HG03520 (cell line): ENCODE results near the gene HYOU1.
"Not testable (repeated sequence)": the region's sequence is repeated elsewhere in the genome, so short reads cannot be mapped to it uniquely, and the experiment has no call there.

Source experiments
- ATAC-seq: cut with Tn5 transposase; IDR thresholded peaks from one replicate; pipeline ENCODE4 v1.9.1; 2021; ENCODE audit warnings: mild to moderate bottlenecking, moderate library complexity; ENCODE audit not compliant: unreplicated experiment

The HYOU1 gene

DNA sequence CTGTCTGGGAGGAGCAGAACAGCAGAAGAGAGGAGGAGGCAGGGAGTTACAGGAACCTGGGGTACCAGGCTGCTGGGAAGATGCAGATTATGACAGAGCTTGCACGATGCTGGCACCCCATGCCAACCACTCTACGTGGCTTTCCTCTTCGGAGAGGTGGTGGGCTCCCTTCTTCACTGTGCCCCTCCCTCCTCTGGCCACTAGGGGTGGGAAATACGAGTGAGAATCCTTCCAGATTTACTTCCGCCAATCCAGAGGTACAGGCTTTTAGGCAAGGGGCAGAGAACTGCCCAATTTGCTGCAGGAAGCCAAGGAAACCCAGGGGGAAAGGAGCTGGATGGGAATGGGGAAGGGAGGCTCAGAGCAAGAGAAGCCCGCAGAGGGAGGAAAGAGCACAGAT, 12.3 kb downstream of the HYOU1 start:
- no peak for ATAC-seq

DNA sequence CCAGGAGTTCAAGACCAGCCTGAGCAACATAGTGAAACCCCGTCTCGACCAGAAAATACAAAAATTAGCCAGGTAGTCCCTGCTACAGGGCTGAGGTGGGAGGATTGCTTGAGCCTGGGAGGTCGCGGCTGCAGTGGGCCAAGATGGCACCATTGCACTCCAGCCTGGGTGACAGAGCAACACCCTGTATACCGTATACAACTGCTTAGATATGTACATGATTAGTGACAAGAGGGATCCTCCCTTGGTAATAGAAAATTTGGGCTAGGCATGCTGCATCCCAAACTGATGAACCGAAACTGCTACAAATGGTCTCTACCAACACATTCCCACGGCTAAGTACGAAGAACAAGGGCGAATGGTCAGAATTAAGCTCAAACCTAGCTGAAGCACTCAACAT, 14.1 kb downstream of the HYOU1 start:
- ATAC-seq: no peak

DNA sequence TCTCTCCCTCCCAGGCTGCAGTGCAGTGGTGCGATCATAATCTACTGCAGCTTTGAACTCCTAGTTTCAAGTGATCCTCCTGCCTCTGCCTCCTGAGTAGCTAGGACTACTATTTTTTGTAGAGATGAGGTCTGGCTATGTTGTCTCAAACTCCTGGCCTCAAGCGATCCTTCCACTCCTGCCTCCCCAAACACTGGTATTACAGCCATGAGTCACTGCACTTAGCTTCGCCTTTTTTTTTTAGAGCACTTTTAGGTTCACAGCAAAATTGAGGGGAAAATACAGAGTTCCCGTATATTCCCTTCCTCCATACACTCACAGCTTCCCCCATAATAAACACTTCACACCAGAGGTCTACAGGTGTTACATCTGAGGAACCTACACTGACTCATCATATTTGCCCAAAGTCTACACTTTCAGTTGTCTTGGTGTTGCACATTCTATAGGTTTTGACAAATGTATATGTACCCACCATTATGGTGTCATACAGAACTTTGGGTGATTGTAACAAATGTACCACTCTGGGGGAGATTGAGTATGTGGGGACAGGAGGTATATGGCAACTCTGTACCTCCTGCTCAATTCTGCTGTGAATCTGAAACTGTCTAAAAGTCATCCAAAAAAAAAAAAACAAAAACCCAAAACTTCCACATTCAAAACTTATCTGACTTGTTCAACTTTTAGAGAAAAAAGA, 15.0 kb downstream of the HYOU1 start:
- no peak for ATAC-seq

DNA sequence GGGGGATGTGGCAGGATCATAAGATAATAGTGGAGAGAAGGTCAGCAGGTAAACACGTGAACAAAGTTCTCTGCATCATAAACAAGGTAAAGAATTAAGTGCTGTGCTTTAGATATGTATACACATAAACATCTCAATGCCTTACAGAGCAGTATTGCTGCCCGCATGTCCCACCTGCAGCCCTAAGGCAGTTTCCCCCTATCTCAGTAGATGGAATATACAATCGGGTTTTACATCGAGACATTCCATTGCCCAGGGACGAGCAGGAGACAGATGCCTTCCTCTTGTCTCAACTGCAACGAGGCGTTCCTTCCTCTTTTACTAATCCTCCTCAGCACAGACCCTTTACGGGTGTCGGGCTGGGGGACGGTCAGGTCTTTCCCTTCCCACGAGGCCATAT, 17.5 kb downstream of the HYOU1 start:
- not testable (repeated sequence) for ATAC-seq

DNA sequence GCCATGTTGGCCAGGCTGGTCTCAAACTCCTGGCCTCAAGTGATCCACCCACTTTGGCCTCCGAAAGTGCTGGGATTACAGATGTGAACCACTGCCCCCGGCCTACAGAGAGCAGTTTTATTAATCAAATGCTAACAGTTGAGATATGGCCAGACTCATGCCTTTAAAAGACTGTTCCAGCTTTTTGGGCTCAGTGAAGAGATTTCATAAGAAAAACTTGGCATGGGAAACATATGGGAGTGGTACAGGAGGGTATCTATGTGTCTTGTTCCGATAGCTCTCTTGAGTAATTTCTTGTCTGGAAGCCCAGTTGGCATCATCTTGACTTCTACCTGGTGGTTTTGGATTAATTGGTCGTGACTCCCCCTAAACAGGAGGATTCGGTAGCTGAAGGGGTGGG, 18.1 kb downstream of the HYOU1 start:
- ATAC-seq: no peak

DNA sequence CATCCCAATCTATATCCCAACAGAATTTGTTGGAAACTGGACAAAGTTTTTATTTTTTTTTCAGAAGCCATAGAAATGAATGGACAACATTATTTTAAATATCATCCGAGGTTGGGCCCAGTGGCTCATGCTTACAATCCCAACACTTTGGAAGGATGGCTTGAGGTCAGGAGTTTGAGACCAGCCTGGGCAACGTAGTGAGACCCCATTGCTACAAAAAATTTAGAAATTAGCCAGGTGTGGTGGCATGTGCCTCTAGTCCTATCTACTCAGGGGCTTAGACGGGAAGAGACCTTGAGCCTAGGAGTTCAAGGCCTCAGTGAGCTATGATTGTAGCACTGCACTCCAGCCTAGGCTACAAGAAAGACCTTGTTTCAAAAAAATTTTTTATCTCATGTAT, 22.2 kb downstream of the HYOU1 start:
- no peak for ATAC-seq

DNA sequence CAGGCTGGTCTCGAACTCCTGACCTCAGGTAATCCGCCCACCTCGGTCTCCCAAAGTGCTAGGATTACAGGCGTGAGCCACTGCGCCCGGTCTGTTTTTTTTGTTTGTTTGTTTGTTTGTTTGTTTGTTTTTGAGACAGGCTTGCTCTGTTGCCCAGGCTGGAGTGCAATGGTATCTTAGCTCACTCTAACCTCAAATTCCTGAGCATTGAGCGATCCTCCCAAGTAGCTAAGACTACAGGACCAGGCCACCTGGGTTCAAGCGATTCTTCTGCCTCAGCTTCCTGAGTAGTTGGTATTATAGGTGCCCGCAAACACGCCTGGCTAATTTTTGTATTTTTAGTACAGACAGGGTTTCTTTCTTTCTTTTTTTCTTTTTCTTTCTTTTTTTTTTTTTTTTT, 23.6 kb downstream of the HYOU1 start:
- ATAC-seq: not testable (repeated sequence)

DNA sequence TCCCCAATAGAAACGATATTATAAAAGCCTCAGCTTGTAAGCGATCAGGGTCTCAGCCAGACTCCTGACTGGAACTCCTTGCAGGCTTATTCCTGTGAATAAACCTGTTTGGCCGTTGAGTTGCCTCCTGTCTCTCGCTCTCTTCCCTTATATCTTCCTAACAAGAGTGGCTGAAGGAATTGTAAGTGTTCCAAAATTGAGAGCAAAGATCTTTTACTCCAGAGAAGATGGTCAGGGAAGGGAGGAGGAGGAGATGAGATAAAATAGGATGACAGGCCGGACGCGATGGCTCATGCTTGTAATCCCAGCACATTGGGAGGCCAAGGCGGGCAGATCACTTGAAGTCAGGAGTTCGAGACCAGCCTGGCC, 25.1 kb downstream of the HYOU1 start:
- ATAC-seq: no peak

DNA sequence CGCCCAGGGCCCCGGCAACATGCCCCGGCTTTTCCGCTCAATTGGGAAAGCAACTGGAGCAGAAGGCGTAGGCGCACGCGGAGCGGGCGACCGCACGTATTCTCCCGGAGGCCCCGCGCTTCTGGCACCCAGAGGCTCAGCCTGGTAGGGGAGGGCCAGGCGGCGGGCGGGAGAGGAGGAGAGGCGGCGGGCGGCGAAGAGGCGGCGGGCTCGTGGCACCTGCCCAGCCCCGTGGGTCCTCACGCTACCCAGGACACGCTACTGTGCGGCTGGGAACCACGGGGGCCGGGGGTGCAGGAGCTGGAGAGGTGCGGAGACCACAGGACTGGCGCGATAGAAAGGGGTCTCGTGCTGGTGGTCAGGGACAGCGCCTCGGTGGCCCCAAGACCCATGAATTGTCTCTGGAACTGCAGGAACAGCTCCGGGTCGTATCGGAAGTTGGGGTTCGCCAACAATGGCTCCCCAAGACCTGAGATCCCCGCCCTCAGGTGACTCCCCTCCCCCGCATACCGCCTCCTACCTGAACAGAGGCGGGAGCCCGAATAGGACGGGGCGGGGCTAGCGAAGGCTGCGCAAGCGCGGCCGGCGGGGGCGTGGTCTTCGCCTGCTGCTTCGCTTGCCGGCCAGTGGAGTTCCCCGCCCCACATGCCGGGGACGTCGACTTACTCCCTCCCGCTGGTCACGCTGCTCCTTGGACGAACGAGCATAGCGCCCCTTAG, 26.5 kb downstream of the HYOU1 start, which contains the start of gene SLC37A4:
Gene SLC37A4 (minus strand): TSS at position 549 of the 719 bp plus-strand sequence.
- peak; percentile 72 for ATAC-seq

DNA sequence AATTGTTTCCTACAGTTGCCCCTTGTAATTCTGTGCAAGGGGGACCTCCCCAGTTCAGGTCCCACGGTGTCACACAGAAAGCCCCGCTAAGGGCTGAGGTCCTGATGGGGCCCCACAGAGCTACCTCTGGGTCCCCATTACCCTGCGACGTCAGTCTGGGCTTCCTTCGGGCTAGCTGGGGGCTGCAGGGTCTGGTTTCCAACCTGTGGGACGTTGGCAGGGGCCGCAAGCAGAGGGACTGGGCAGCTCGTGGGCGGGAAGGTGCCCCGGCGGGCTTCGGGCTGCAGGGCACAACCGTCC, 27.0 kb downstream of the HYOU1 start:
- ATAC-seq: peak; percentile 17

DNA sequence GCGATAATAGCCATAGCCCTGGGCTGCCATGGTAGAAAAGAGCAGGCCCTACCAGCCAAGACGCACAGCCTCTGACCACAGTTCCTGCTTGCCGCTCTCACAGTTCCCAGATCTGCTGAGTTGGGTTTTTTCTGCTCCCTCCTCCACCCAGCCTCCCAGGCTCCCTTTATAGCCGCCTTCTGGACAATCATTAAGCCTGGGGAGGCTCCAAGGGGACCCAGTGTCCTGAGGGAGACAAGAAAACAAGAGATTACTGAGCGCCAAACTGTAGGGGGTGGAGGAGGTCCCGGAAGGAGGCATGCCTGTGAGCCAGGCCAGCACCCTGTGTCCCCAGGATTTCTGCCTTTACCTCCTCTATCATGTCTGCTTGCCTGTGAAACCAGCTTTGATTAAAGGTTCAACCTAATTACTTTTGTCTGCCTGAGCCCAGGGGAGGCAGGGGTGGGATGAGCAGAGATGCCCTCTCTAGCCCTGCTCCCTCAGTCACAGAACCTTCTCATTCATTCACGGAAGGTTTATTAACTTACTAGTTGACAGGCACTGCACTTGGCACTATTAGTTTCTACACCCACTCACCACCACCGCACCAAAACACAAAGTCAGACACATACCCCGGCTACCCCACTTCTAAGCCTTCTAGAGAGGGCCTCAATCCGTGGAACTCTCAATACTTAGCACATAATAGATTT, 27.5 kb downstream of the HYOU1 start:
- no peak for ATAC-seq

DNA sequence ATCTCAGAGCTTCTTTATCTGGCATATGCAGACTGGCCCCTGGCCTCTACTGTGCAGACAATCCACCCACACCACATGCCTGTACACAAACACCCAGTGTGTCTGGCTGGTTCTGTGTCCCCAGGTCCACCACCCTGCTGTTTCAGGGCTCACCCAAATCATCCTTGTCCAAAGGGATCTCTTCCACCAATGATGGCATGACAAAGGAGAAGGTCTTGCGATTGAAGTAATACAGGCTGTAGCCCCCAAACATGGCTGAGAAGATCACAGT, 28.0 kb downstream of the HYOU1 start:
- no peak for ATAC-seq

DNA sequence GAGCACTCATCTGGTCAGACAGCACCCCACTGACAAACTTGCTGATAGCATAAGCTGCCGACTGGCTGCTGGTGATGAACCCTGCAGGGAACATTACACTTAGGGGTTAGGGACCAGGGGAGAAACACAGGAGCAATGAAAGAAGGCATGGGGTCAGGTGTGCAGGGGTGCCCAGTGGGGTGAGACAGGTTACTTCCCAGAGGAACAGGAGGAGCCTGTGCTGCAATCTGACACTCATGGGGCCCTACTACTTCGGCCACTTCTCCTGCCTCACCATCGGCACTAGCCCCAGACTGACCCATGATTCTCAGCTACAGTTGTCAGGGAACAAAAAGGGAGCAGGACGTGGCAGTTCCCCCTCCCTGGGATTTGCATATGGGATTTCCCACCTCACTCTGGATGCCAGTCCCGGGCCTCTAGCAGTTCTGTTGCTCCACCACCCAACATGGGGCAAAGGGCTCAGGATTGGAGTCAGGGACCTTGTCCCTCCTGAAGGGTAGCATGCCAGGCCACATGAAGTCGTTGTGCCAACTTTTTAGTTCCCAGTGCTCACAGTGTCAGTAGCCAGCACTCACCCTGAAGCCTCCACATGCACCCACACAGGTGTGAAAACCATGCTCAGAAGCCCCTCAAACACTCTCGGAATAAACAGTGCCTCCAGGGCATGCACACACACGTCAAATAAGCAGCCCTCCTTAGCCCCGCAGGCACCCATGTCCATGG, 28.5 kb downstream of the HYOU1 start:
- no peak for ATAC-seq

DNA sequence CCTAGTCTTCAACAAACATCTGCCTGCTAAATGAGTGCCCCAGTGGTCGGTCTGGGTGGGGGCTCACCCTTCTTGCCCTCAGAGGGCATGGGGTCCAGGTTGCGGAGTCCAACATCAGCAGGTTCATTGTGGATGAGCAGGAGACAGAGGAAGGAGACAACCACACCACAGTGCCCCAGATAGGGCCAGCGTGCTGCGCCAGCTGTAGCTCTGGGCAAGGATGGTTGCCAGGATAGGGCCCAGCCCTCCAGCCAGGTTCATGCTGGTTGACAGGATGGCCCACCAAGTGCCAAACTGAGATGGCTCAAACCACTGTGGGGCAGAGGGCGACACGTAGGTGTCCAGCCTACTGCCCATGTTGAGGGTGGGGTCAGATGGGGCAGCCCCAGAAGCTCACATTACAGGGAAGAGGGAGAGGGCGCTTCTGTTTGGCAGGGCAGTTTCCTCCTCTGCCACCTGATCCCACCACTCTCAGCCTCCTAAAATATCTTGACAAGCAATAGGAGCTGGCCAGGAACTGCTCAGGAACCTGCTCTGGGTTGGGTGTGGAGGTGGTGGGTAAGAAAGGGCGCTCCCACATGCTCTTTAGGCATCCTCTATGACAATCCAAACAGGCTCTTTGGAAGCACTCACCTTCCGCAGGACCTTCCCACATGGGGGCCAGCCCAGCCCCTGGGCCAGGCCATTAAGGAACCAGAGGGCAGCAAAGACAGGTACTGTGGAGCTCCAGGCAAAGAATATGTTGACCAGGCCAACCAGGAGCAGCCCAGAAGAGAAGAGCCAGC, 29.3 kb downstream of the HYOU1 start:
- ATAC-seq: no peak

DNA sequence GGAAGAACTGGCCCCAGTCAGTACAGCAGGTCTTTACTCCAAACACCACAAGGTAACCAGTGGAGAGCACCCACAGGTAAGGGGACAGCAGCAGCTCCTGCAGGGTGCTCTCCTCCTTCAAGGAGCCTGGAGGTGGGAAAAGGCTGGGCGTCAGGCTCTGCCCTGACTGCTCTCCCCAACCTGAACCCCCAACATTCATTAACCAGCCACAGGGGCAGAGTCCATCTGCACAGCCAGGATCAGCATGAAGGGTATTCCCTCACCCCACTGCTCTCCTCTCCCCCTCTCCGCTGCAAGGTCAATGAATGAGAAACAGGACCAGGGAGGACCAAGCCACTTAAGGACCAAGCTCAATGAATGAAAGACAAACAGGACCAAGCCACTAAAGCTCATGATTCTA, 30.0 kb downstream of the HYOU1 start:
- no peak for ATAC-seq

DNA sequence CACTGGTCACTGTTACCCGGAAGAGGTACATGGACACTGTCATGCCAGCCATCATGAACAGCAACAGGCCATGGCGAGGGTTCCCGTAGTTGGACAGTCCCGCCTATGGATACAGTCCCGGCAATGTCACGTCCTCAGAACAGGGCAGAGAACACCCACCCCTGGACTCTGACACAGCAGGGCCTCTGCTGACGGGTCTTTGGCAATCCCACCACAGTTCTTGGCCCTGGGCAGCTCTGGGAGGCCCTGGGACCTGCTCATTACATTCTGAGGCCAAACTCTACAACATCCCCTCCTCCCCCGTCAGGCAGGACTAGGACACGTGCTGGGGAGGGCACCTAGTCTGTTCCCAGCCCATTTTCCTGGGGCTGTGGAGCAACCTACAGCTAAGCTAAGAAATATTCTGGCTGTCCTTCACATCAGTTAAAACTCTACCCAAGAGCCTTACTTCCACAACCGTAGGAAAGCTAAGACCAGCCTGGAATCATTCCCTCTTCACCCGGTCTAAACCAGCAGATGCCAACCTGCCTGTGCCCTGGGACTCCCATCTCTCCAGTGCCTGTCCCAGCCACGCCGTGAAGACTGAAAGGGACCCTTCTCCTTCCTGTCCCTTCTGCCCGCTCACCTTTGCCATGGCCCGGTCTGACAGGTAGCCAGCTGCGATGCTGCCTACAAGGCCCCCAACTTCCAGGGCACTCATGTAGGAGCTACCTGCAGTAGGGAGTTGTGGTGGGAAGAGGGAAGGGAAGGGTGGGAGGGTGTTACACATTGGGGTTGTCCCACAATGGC, 30.8 kb downstream of the HYOU1 start:
- no peak for ATAC-seq

DNA sequence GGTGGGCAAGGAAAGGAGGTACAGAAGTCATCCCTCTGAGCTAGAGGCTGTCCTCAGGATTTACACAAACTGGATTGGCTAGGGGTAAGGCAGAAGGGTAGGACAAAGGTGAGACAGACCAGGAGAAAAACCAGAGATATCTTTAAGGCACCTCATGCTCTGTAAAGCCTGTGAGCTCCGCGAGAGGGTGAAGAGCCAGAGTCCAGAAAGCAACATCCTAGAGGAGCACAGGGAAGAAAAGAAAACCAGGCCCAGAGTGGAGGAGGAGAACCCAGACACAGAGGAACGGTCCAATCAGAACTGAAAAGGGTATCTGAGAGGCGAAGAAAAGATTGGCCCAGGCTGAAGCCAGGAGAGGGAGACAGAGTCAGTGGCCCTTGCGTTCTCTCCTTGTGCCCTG, 31.5 kb downstream of the HYOU1 start:
- ATAC-seq: no peak

DNA sequence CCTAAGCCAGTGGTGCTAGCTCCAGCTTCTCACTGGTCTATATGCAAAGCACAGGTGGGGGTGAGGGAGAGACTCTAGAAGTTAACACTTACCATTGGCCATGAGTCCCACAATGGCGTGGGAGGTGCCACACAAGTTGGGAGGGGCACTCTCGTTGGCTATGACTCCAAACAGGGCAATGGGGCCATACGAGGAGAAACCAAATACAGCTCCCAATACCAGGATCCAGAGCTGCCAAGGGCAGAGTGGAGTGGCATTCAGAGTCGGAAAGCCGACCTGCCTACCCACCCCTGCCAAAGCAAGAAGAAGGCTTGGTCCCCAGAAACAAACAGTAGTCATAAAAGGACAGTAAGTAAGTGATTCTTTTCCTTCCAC, 31.9 kb downstream of the HYOU1 start:
- no peak for ATAC-seq

DNA sequence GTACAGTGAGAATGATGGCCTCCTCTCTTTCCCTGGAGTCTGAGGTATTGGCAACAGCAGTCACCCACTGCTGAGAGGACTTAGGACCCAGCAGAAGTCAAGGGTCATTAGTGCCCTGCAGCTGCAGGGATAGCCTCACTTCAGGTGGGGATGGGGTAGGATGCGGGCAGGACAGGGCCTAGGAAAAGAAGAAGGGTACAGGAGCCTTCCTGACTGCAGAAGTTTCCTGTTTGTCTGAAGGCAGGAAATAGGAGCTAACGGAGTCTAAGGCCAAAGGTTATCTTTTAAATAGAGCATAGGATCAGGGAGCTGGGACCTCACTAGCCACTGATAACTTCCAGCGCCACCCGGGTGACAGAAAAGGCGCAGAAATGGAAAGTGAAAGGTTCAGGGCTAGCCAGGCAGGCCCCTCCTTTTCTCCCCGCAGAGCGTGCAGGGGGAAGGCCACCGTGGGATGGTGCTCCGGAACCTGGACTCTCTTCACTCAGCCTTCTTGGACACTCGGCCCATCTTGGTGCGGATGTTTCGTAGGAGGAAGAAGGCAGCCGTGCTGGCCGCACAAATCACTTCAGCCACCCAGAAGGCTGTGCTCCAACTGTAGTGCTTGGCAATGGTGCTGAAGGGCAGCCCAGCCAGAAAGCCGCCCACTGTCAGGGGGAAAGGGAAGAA, 32.4 kb downstream of the HYOU1 start:
- ATAC-seq: no peak

DNA sequence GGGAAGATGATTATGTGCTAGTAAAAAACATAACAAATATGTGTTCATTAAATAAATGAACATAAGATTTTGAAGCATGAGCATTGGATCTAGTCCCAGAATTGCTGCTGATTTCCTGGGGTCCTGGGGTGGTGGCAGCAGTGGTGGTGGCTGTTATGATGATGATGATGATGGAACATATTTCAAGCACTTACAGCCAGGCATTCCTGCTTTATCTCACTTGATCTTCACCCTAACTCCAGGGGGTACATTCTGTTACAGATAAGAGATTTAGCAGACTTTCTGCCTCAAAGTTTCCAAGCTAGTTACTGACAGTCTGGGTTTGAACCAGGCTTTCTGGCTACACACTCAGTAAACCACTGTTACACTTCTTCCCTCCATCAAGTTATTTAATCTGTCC, 33.3 kb downstream of the HYOU1 start:
- no peak for ATAC-seq
